ENCODE results near the gene FAM163B. TPM values are rescaled to one million over a fixed set of nuclear protein-coding genes. Genes with fewer than 3 reads are reported as not detected.

Gene FAM163B
- total RNA-seq, 4 donors from 2014 or later, result not detected

DNA sequence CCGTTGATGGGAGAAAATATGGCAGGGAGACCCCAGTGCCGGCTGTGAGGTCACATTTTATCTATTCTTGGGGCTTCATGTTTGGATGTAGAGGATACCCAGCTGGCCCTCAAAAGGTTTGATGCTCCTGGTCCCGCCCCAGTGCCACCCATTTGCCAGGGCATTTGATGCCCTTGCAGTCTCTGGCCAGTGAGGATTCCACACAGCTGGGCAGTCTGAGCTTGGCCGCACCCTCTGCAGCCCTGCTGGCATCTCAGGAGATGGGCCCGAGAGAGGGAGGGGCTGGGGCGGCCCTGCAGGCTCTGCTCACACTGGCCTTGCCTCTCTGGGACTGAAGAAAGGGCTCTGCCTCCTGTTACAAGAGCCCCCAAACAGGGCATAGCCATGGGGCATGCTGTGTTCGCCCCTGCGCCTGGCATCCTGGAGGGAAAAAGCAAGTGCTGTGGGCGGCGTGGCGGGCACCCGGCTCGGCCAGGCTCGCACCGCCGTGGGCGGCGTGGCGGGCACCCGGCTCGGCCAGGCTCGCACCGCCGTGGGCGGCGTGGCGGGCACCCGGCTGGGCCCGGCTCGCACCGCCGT is 47.1 kb downstream of the FAM163B start:
- TF ChIP-seq, protein P1, sequence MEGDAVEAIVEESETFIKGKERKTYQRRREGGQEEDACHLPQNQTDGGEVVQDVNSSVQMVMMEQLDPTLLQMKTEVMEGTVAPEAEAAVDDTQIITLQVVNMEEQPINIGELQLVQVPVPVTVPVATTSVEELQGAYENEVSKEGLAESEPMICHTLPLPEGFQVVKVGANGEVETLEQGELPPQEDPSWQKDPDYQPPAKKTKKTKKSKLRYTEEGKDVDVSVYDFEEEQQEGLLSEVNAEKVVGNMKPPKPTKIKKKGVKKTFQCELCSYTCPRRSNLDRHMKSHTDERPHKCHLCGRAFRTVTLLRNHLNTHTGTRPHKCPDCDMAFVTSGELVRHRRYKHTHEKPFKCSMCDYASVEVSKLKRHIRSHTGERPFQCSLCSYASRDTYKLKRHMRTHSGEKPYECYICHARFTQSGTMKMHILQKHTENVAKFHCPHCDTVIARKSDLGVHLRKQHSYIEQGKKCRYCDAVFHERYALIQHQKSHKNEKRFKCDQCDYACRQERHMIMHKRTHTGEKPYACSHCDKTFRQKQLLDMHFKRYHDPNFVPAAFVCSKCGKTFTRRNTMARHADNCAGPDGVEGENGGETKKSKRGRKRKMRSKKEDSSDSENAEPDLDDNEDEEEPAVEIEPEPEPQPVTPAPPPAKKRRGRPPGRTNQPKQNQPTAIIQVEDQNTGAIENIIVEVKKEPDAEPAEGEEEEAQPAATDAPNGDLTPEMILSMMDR (IDR thresholded peaks at IDR 0.05; ENCODE audit: low read depth), result no peak

DNA sequence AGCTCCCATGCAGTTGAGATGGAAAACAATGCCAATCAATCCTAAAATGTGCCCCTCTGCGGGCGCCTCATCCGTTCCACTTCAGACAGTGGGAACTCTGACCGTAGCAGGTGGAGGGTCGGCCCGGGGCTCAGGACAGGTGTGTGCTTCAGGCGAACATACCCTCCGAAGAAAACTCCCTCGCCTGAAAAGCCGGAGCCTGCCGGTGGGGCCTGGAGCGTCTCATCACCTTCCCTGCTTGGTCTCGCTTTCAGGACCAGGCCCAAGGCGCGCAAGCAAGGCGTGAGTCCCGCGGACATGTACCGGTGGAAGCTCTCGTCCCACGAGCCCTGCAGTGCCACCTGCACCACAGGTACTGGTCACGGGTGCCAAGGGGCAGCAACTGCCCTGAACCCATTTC is 48.2 kb downstream of the FAM163B start:
- TF ChIP-seq, protein P1 (IDR thresholded peaks at IDR 0.05; ENCODE audit: low read depth), result no peak

DNA sequence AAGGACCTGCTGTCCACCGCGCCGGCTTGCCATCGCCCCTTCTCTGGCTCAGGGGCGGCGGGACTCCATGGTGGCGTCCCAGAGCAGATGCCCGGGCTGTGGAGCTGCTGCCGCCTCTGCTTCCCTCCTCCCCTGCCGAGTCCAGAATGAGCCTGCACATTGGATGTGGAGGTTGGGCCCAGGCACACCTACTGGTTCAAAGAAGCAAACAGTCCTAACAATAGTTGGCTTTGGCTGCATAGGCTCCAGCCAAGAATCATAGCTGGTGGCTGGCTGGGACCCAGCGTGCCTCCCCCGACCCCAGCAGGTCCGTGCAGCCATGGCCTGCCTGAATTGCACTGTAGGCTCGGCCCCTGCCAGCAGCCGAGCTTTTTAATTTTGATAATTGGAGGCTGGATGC is 48.9 kb downstream of the FAM163B start:
- TF ChIP-seq, protein P1 (IDR thresholded peaks at IDR 0.05; ENCODE audit: low read depth), result no peak

DNA sequence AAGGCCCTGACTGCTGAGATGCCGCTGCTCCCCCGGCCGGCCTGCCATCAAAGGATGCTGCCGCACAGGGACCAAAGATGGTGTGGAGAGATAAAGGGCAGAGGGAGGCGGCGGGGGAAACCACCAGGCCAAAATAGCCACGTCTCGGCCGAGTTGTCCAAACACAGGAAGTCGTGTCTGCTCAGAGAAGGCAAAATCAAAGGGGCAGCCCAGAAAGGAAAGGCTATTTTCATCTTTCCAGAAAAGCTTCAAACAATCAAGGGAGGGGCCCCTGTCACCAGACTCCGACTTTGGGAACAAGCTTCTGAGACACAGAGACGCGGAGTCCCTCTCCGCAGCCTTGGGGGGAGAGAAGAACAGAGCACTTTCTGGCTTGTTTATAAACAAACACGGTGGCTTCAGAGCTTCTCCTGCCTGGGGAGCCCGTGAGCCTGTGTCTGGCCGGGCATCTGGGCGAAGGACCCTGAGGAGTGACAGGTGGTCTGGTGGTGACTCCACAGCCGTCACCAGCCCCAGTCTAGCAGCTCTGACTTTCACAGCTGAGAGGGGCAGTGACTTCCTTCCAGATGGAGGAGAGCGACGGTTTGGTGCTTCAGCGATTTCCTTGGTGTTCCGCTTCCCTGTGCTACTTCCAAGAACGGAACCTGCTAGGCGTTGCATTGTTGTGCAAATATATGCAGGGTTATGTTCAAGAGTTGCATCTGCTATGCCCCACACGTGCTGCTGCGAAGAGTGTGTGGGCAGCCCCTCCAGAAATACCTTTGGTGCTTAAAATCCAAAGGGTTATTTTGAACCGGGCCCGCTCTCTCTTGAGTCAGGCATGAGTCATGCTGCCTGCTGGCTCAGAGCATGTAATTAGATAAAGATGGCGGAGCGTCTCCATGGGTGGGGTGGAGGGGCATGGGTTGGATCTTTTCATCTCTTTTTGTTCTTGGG is 50.7 kb downstream of the FAM163B start:
- TF ChIP-seq, protein P1 (IDR thresholded peaks at IDR 0.05; ENCODE audit: low read depth), result no peak

DNA sequence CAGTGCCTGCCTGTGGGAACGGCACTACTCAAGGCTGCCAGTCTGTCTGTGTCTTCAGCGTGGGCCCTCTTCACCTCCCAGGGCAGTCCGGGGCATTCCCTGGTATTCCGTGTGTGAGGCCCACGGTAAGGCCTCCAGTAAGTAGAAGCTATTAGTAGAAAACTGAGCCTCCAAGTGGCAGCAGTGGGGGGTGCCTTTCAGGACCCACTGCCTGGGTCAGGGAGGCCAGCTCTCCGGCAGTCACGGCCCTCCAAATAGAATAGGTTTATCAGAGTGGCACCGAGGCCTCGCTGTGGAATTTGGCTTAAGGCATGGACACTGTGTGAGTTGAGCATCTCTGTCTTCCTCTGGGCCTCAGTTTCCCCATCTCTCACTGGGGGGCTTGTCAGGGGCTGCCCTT is 51.6 kb downstream of the FAM163B start:
- TF ChIP-seq, protein P1 (IDR thresholded peaks at IDR 0.05; ENCODE audit: low read depth), result no peak

DNA sequence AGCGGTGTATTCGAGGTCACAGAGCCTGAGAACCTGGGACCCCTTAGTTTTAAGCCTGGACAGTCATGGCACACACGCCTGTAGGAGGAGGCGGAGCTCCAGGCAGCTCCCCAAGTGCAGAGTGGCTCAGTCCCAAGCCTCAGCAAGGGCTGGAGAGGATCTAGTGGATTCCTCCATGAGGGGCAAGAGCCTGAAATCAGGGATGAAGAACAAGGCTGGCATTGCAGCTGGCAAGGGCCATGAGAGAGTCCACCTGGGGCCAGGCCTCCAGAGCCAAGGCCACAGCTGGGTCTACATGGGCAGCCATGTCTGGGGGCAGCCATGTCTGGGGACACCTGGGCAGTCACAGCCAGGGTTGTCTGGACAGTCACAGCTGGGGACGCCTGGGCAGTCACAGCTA is 52.8 kb downstream of the FAM163B start:
- TF ChIP-seq, protein P1 (IDR thresholded peaks at IDR 0.05; ENCODE audit: low read depth), result no peak

DNA sequence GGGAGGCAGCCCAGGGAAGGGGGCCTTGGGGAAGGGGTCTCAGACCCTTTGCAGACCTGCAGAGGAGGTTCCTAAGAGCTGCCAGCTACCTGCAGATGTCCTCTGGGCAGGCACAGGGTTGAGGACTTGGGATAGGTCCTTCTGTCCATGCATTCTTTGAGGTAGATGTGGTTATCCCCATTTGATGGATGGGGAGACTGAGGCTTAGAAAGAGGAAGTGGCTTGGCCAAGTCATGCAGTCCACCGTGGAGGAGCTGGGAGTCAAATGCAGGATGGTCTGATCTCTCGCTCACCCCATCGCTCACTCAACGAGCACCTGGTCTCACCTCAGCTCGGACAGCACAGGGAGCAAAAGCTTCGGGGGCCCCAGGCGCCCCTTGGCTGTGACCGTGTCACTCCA is 54.5 kb downstream of the FAM163B start:
- TF ChIP-seq, protein P1 (IDR thresholded peaks at IDR 0.05; ENCODE audit: low read depth), result no peak

Measured in subcutaneous adipose tissue (tissue), 4 donors.